Pulmonary artery endothelial cell (primary cell): Measurements from ENCODE around the gene ARAP3. TPM values are rescaled to one million over a fixed set of nuclear protein-coding genes. Genes with fewer than 3 reads are reported as not detected.
"Not testable (repeated sequence)": the region's sequence is repeated elsewhere in the genome, so short reads cannot be mapped to it uniquely, and the experiment has no call there.

Source experiments
- DNase-seq: peaks from one replicate; pipeline ENCODE4 v3.0.0-alpha.2; 2011; ENCODE audit warnings: low read depth, low spot score
- total RNA-seq: library from RNA; depleted of rRNA; stranded (reverse); fragments of >200 nt; gene quantifications from 2 replicates; pipeline ENCODE4 v1.2.3, GENCODE V29; 2014

The ARAP3 gene
- total RNA-seq: 33.8 and 43.1 TPM in 2 replicates

- DNase-seq: peak; percentile 82
Measured at GRCh38 chr5:141681695-141682641, at the start of gene ARAP3. TSS of gene ARAP3 (minus strand) at chr5:141682230. CDS start at chr5:141680486, 1,744 bp downstream.

- DNase-seq: no peak
Measured at GRCh38 chr5:141729387-141730006, 47.5 kb upstream of the ARAP3 start.

GRCh38 chr5:141725891-141726290 lies 43.9 kb upstream of the ARAP3 start:
- DNase-seq: no peak

GRCh38 chr5:141725174-141725573 lies 43.1 kb upstream of the ARAP3 start:
- not testable (repeated sequence) for DNase-seq

- DNase-seq: no peak
Measured at GRCh38 chr5:141722266-141722665, 40.2 kb upstream of the ARAP3 start.

GRCh38 chr5:141717043-141717442 lies 35.0 kb upstream of the ARAP3 start:
- no peak for DNase-seq

GRCh38 chr5:141716468-141716867 lies 34.4 kb upstream of the ARAP3 start:
- DNase-seq: no peak

- DNase-seq: no peak
Measured at GRCh38 chr5:141716009-141716408, 34.0 kb upstream of the ARAP3 start.

- DNase-seq: no peak
Measured at GRCh38 chr5:141715346-141715905, 33.4 kb upstream of the ARAP3 start.

- no peak for DNase-seq
Measured at GRCh38 chr5:141714542-141715310, 32.7 kb upstream of the ARAP3 start.

GRCh38 chr5:141713616-141714309 lies 31.7 kb upstream of the ARAP3 start:
- no peak for DNase-seq

GRCh38 chr5:141711687-141712086 lies 29.7 kb upstream of the ARAP3 start:
- DNase-seq: no peak

- DNase-seq: no peak
Measured at GRCh38 chr5:141709699-141710267, 27.8 kb upstream of the ARAP3 start.

- DNase-seq: no peak
Measured at GRCh38 chr5:141708016-141708415, 26.0 kb upstream of the ARAP3 start.

GRCh38 chr5:141707510-141707909 lies 25.5 kb upstream of the ARAP3 start:
- no peak for DNase-seq

- DNase-seq: no peak
Measured at GRCh38 chr5:141706121-141706520, 24.1 kb upstream of the ARAP3 start.

- DNase-seq: no peak
Measured at GRCh38 chr5:141705469-141705868, 23.4 kb upstream of the ARAP3 start.

GRCh38 chr5:141704782-141705297 lies 22.8 kb upstream of the ARAP3 start:
- DNase-seq: no peak

GRCh38 chr5:141703133-141703561 lies 21.1 kb upstream of the ARAP3 start:
- DNase-seq: no peak
